DMS153 treated with DMSO at 0.1 percent for 48 hours (cell line): Measurements from ENCODE around the gene DCDC2B.

Experiments used
- DNase-seq: peaks from one replicate; lab custom pipeline; 2025; ENCODE audit not compliant: unreplicated experiment; lab: John Stamatoyannopoulos, UW

Gene DCDC2B

GRCh38 chr1:32221980-32222755, 13.3 kb downstream of the DCDC2B start, which contains the start of the genes EIF3I and TMEM234:
TSS of gene EIF3I (plus strand) at chr1:32222407. CDS start at chr1:32222442, 35 bp downstream.
TSS of gene TMEM234 (minus strand) at chr1:32222353. CDS start at chr1:32222322, 31 bp downstream.
- DNase-seq = peak; percentile 99

- no peak for DNase-seq
Observed at GRCh38 chr1:32223683-32224082, 14.8 kb downstream of the DCDC2B start.

- no peak for DNase-seq
Observed at GRCh38 chr1:32224285-32224684, 15.4 kb downstream of the DCDC2B start.

GRCh38 chr1:32228771-32229170, 19.9 kb downstream of the DCDC2B start:
- DNase-seq = no peak

GRCh38 chr1:32231843-32232432, 23.0 kb downstream of the DCDC2B start:
- no peak for DNase-seq

GRCh38 chr1:32232558-32233304, 23.8 kb downstream of the DCDC2B start:
- no peak for DNase-seq

GRCh38 chr1:32234792-32235191, 25.9 kb downstream of the DCDC2B start:
- no peak for DNase-seq

GRCh38 chr1:32239337-32239736, 30.4 kb downstream of the DCDC2B start:
- DNase-seq = peak; percentile 80

- peak; percentile 80 for DNase-seq
Observed at GRCh38 chr1:32239790-32240139, 30.9 kb downstream of the DCDC2B start.

GRCh38 chr1:32240140-32240951, 31.5 kb downstream of the DCDC2B start:
- peak; percentile 99 for DNase-seq

GRCh38 chr1:32241001-32241763, 32.3 kb downstream of the DCDC2B start:
- DNase-seq = peak; percentile 88

GRCh38 chr1:32242341-32242851, 33.5 kb downstream of the DCDC2B start:
- DNase-seq = no peak

- DNase-seq = no peak
Observed at GRCh38 chr1:32246888-32247273, 38.0 kb downstream of the DCDC2B start, which contains the start of gene FAM167B. TSS of gene FAM167B (plus strand) at chr1:32247222. CDS start at chr1:32247422, 200 bp downstream.

GRCh38 chr1:32247452-32247851, 38.6 kb downstream of the DCDC2B start:
- DNase-seq = no peak

GRCh38 chr1:32247983-32248889, 39.3 kb downstream of the DCDC2B start:
- peak; percentile 93 for DNase-seq

GRCh38 chr1:32249831-32250525, 41.1 kb downstream of the DCDC2B start:
- DNase-seq = no peak

- DNase-seq = no peak
Observed at GRCh38 chr1:32250893-32251716, 42.2 kb downstream of the DCDC2B start, which contains the start of gene LCK. TSS of gene LCK (plus strand) at chr1:32251265. CDS start at chr1:32274330, 23,065 bp downstream.
